Activated T-helper 17 cell treated with anti-CD3 and anti-CD28 coated beads, Interleukin-2, amount 50 U/mL, for 72 hours (primary cell): ENCODE data around the gene CARNS1. TPM values are rescaled to one million over a fixed set of nuclear protein-coding genes. Genes with fewer than 3 reads are reported as not detected.

ENCODE experiments used
- ATAC-seq: fragments of 150-1000 bp; cut with Tn5 transposase; replicated peaks from 2 replicates; pipeline ENCODE4 v1.10.0; 2021; ENCODE audit warnings: mild to moderate bottlenecking, moderate library complexity
- H3K27ac Mint-ChIP-seq: one replicate; pipeline ENCODE4 v1.8.0; 2022; ENCODE audit warnings: mixed read lengths
- H3K27me3 Mint-ChIP-seq: one replicate; pipeline ENCODE4 v1.8.0; 2022; ENCODE audit warnings: mixed read lengths
- H3K36me3 Mint-ChIP-seq: one replicate; pipeline ENCODE4 v1.8.0; 2022; ENCODE audit warnings: low read depth, mild to moderate bottlenecking, mixed read lengths
- H3K4me1 Mint-ChIP-seq: one replicate; pipeline ENCODE4 v1.8.0; 2022; ENCODE audit warnings: mixed read lengths
- H3K4me3 Mint-ChIP-seq: one replicate; pipeline ENCODE4 v1.8.0; 2022; ENCODE audit warnings: mild to moderate bottlenecking, mixed read lengths
- H3K9me3 Mint-ChIP-seq: one replicate; pipeline ENCODE4 v1.8.0; 2022; ENCODE audit warnings: mixed read lengths
- total RNA-seq, 2 donors: library from RNA; stranded (reverse); gene quantifications; one replicate each; pipeline ENCODE4 v1.2.3, GENCODE V29; 2022

The CARNS1 gene
- total RNA-seq, 2 donors from 2014 or later = 2.0 to 10.6 TPM

DNA sequence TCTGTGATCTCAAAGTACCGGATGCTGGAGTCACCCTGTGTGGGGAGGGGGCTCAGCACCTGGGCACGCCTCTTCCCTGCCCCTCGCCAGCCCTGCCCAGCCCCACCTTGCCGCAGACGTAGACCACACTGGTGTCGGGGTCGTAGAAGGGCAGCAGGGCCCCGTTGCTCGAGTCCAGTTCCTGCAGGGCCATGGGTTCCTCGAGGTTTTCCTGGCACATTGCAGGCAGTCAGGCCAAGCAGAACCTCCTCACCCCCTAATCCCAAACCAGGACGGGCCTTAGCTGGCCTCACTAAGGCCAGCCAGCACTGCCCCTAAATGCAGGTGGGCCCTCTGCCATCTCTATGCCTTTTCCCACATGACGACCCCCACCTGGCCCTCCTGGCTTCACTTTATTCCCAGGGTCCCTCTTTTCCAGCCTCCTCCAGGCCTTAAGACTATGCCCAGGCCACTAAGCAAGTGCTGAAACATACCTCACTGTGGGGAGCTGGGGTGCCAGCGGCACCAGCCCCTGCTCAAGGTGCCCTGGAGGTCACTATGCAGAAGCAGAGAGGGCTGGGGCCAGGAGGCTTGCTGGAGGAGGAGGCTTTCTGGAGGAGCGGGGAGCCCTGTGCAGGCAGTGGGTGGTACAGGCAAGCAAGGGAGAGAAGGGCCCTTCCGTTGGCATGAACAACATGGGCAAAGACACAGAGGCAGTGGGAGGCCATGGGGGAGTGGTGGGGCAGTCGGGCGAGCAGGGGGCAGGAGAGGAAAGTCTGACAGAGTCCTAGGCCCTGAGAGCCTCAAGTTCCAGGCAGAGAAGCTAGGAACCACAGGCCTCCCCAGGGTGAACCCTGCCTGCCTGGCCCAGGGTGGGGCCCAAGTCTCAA is 25.0 kb downstream of the CARNS1 start:
- Mint-ChIP-seq H3K36me3 (peaks cover 51% of the 10 kb centered on the region), H3K4me1 (peaks cover 13% of the 10 kb centered on the region)

DNA sequence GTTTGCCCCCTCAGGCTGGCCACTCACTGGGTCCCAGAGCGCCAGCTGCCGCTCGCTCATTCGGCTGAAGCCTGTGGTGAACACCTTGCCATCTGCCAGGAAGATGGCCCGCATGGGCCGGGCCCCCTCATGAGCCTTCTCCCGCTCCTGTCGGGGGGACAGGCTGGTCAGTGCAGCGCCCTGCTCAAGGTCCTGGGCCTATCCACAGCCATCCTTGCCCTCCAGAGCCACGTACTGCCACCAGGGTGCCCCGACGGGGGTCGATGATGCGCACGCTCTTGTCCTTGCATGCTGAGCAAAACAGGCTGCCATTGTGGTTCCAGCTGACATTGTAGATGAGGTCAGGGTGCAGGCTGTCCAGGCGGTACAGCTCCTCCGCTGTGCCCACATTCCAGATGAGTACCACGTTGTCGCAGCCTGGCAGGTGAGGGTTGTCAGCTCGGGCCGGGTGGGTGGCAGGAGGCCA is 25.7 kb downstream of the CARNS1 start:
- Mint-ChIP-seq H3K9me3 (no peaks in the 10 kb centered on the region), H3K27ac (peak overlapping the region; percentile 92), H3K36me3 (peaks cover 44% of the 10 kb centered on the region), H3K27me3 (no peaks in the 10 kb centered on the region), H3K4me3 (peak overlapping the region; percentile 95), H3K4me1 (peaks cover 20% of the 10 kb centered on the region)
- ATAC-seq = no peak

More for the DNA sequence above, 25.0 kb downstream of the CARNS1 start:
- no peak for ATAC-seq
- H3K27ac Mint-ChIP-seq = peak overlapping the region; percentile 92
- H3K27me3 Mint-ChIP-seq = no peaks in the 10 kb centered on the region
- peak overlapping the region; percentile 95 for H3K4me3 Mint-ChIP-seq
- no peaks in the 10 kb centered on the region for H3K9me3 Mint-ChIP-seq

DNA sequence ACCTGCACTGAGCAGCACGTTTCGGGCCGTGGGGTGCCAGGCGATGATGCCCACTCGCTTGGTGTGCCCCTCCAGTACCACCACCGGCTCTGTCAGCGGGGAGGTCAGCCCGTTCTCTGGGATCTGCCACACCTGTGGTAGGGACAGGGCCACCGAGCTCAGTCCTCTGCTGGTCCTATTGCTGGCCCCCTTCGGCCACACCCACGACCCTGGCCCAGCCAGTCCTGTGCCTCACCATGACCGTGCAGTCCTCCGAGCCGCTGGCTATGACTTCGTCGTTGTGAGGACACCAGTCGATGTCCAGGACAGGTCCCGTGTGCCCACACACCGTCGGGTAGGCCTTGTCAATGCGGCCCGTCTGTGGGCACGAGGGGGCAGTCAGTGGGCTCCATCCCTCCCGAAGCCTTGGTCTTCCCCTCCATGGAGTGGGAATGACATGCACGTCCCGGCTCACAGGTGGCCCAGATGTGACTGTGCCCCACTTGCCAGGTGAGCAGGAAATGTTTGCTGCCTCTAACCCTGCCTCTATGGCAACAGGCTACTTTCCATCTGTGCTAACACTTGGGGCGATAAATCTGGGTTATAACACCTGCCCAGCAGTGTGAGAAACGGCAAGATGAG is 26.4 kb downstream of the CARNS1 start:
- Mint-ChIP-seq H3K27ac (peak overlapping the region; percentile 92), H3K36me3 (peaks cover 37% of the 10 kb centered on the region), H3K4me1 (peaks cover 22% of the 10 kb centered on the region), H3K9me3 (no peaks in the 10 kb centered on the region), H3K27me3 (no peaks in the 10 kb centered on the region), H3K4me3 (peak overlapping the region; percentile 95)
- ATAC-seq = no peak

DNA sequence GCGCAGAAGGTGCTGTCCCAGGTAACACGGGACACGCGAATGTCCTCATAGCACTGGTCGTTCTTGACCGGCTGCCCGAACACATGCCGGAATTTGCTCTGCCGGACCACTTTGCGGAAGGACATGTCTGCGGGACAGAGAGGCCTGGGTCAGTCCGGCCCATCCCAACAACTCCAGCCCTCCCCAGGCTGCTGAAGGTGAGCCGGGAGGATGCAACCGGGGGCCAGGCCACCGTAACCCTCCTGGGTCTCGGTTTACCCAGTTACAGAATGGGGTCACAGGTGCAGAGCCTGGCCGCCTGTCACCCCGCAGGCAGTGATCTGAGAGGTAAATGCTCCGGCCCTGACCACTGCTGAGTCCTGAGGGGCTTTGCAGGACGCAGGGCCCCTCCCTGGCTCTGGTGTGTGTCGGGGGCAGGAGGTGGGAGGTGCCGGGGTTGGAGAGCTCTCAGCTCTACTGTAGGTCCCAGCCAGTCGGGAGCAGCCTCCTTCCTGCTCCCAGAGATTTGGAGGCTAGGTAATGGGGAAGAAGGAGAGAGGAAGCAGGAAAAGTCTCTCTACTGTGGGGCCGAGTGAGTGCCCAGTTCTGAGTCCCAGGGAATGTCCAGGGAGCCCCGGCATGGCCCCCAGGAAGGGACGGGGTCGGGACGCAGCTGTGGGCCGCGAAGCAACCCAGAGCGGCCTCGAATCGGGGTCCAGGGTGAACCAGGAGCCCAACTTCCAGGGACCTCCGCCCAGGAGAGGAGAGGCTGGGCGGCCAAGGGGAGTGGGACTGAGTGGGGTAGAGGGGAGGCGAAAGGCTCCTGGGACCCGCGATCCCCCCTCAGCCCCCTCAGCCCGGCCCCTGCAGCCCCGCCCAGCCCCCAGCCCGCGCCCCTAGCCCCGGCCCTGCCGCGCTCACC is 27.3 kb downstream of the CARNS1 start:
- no peaks in the 10 kb centered on the region for H3K27me3 Mint-ChIP-seq
- H3K36me3 Mint-ChIP-seq = peaks cover 28% of the 10 kb centered on the region
- peak overlapping the region; percentile 75 for H3K27ac Mint-ChIP-seq
- peaks cover 22% of the 10 kb centered on the region for H3K4me1 Mint-ChIP-seq
- ATAC-seq = no peak
- peak overlapping the region; percentile 95 for H3K4me3 Mint-ChIP-seq
- H3K9me3 Mint-ChIP-seq = no peaks in the 10 kb centered on the region

DNA sequence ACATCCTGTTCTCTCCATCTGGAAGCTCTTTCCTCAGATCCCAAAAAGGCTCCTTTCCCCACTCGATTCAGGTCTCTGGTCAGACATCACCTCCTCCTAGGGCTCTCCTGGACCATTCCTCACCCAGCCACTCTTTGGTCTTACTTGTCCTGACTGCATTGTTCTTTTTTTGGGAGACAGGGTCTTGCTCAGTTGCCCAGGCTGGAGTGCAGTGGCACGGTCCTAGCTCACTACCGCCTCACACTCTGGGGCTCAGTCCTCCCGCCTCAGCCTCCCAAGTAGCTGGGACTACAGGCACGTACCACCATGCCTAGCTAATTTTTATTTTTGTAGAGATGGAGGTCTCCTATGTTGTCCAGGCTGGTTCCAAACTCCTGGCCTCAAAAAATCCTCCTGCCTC is 30.0 kb downstream of the CARNS1 start:
- peaks cover 23% of the 10 kb centered on the region for H3K4me1 Mint-ChIP-seq
- H3K36me3 Mint-ChIP-seq = peaks cover under 1% of the 10 kb centered on the region
- no peaks in the 10 kb centered on the region for H3K27me3 Mint-ChIP-seq
- no peak for ATAC-seq
- H3K27ac Mint-ChIP-seq = peak overlapping the region; percentile 88
- peak overlapping the region; percentile 76 for H3K4me3 Mint-ChIP-seq
- no peaks in the 10 kb centered on the region for H3K9me3 Mint-ChIP-seq

DNA sequence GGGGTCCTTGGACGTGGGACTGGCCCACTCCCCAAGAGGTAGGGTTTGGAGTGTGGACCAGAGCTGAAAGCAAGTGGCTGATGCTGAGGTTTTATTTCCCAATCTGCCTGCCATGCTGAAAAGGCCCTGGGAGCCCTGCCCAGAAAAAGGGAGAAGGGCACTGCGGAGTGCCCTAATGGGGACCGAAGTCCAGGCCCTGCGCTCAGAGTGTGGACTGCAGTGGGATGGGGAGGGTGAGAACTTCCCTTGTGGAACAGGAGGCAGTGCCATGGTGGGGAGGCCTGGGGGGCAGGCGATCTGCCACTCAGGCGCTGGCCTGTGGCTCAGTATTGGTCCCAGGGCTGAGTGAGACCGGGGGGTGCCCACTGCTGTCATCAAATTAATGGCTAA is 32.7 kb downstream of the CARNS1 start:
- no peak overlapping the region for H3K4me3 Mint-ChIP-seq
- no peaks in the 10 kb centered on the region for H3K36me3 Mint-ChIP-seq
- no peak for ATAC-seq
- peaks cover 21% of the 10 kb centered on the region for H3K4me1 Mint-ChIP-seq
- no peak overlapping the region for H3K27ac Mint-ChIP-seq
- H3K9me3 Mint-ChIP-seq = no peaks in the 10 kb centered on the region
- no peaks in the 10 kb centered on the region for H3K27me3 Mint-ChIP-seq

DNA sequence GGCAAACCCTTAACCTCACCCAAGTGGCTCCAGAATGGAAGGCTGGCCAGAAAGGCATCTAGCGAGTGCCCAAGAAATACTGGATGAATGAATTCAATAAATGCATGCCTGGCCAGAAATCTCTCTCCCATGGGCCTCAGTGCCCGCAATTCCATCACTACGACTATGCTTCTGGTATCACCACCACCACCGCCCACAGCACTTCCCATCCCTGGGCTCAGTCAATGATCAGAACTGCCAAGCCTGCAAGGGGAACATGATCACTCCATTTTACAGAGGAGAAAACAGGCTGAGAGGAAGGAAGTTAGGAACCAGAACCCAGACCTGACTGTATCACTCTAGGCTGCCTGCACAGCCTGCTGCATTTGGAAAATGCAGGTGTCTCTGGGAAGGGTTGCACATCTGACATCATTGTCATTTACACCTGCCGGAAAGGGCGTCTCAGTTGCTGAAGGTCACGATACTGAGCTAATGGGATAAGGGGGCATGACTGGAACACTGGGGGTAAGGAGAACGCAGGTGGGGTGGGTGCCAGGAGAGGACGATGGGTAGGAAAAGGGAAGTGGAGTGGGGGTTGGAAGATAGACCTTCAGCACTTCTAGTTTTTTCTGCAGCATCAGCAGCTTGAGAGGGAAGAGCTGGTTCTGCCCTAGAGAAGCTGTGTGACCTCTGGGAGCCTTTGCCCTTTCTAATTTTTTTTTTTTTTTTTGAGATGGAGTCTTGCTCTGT is 33.8 kb downstream of the CARNS1 start:
- Mint-ChIP-seq H3K27ac (no peak overlapping the region), H3K4me1 (peaks cover 21% of the 10 kb centered on the region), H3K27me3 (no peaks in the 10 kb centered on the region), H3K4me3 (no peak overlapping the region), H3K36me3 (no peaks in the 10 kb centered on the region), H3K9me3 (no peaks in the 10 kb centered on the region)
- ATAC-seq = no peak

DNA sequence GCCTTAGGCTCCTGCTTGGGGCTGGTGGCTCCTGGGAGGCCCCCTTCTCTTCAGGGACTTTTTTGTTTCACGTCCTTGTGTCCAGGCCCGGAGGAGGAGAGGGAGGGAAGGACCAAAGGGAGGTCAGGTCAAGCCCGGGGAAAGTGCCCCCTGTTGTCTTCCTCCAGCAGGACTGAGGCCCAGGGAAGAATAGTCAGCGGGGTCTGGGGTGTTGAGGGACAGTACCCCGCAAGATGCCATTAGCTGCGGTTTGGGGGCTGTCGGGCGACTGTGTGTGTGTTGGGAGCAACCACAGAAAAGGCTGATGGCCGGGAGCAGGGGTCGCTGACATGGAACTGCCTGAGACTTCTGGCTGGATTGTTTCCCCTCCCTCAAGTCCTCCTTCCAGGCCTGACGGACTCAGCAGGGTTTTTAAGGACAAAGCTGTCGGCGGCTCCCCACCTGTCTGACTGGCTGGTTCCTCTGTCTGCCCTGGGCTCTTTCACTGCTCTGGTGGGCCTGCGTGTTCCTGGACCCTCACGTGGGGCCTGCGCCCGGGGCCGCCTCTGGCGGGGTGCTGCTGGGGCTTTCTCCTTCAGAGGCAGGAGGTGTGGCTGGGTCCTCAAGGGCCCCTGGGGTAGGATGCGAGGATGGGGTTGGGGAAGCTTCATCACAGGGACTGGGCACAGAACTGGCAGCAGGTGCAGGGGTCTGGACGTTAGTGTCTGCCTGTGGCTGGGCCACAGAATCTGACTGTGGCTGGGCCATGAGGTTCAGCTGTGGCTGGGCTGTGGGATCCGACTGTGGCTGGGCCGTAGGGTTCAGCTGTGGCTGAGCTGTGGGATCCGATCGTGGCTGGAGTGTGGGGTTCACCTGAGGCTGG is 35.5 kb downstream of the CARNS1 start:
- H3K4me1 Mint-ChIP-seq = peaks cover 7% of the 10 kb centered on the region
- no peaks in the 10 kb centered on the region for H3K27me3 Mint-ChIP-seq
- no peak for ATAC-seq
- H3K27ac Mint-ChIP-seq = no peak overlapping the region
- no peaks in the 10 kb centered on the region for H3K36me3 Mint-ChIP-seq
- H3K4me3 Mint-ChIP-seq = no peak overlapping the region
- H3K9me3 Mint-ChIP-seq = no peaks in the 10 kb centered on the region

DNA sequence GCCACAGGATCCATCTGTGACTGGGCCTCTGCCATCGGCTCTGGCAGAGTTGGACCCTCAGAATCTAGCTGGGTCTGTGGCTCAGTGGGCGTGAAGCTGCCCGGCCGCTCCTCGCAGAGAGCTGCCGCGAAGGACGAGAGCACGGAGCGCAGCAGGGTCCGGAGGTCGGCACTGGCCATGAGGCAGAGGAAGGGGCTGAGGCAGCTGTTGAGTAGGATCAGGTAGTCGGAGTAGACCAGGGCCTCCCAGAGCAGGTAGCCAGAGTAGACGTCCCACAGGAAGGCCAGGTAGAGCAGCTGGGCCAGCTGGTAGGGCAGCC is 36.1 kb downstream of the CARNS1 start:
- H3K36me3 Mint-ChIP-seq = no peaks in the 10 kb centered on the region
- H3K4me1 Mint-ChIP-seq = peaks cover 3% of the 10 kb centered on the region
- no peak overlapping the region for H3K4me3 Mint-ChIP-seq
- H3K9me3 Mint-ChIP-seq = no peaks in the 10 kb centered on the region
- no peak for ATAC-seq
- no peak overlapping the region for H3K27ac Mint-ChIP-seq
- no peaks in the 10 kb centered on the region for H3K27me3 Mint-ChIP-seq

DNA sequence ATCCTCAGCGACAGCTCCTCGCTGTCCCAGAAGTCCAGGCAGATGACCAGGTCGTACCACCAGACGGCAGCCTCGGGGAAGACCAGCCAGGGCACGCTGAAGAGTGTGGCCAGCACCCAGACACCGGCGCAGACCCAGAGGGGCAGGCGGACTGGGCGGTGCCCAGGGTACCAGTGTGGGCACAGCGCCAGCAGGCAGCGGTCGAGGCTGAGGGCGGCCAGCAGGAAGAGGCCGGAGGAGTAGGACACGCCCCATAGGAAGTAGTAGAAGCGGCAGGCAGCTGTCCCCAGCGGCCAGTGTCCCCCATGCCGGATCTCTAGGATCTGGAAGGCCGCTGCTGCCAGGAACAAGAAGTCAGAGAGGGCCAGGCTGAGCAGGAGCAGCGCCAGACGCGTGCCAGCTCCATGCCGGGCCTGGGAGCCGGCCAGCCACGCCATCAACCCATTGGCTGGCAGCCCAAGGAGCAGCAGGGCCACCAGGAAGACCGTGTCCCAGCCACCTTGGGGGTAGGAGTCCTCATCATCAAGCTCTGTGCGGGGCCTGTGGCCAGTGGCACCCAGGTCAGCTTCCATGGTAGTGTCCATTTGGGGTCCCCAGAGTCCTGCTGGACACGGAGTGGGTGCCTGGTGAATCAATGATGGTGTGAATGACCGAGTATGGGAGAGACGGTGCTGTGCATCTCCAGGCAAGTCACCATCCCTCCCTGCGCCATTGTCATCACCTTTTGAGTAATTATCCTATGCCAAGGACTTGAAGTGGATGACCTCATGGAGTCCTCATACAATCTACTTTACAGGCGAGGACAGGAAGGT is 36.9 kb downstream of the CARNS1 start, which contains the start of gene GPR152:
Gene GPR152, minus strand, starts transcription at position 589 of the 812 bp plus-strand sequence. Its CDS starts 5 bp downstream, at position 584.
- no peaks in the 10 kb centered on the region for H3K27me3 Mint-ChIP-seq
- no peaks in the 10 kb centered on the region for H3K36me3 Mint-ChIP-seq
- H3K27ac Mint-ChIP-seq = no peak within 1 kb of the TSS
- H3K4me3 Mint-ChIP-seq = no peak within 1 kb of the TSS
- H3K4me1 Mint-ChIP-seq = peaks cover 3% of the 10 kb centered on the region
- no peak for ATAC-seq
- H3K9me3 Mint-ChIP-seq = no peaks in the 10 kb centered on the region

DNA sequence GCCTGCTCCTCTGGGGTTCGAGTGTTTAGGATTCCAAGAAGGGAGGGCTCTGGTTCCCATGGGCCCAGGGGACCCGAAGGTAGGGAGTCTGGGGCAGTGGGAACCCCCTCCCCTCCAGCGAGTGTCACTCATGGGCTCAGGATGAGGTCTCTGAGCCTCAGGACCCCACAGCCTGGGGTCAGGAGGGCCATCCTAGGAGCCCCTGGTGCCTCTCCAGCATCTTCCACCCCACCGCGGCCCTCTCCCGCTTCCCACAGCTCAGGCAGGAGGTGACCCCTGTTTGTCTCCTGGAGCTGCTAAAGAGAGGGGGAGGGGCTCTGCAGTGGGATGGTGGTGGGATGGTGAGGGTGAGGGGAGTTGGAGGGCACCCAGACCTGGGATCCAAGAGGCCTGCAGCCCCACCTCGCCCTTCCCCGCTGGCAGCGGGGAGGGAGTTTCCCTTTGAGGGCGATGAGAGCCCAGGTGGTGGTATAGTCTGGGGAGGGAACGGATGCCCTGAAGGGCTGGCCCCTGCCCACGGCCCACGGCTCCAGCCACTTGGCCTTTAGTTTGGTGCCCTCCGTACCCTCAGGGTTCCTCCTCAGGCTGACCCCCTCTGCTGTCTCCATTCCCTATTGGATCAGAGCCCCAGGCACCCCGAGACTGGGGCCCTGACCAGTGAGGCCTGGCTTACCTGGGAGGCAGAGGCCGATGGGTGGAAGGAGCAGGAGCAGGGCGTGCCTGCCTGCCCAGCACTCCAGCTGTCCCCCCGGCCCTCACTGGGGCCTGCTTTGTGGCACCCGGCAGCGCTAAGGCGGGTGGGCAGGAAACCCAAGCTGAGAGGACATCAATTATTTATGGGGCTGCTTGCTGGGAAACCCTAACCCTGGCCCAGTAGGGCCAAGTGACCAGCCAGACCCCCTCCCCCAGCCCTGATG is 38.6 kb downstream of the CARNS1 start:
- Mint-ChIP-seq H3K36me3 (no peaks in the 10 kb centered on the region), H3K27ac (no peak overlapping the region), H3K4me3 (no peak overlapping the region), H3K4me1 (peaks cover 3% of the 10 kb centered on the region), H3K9me3 (no peaks in the 10 kb centered on the region), H3K27me3 (no peaks in the 10 kb centered on the region)
- ATAC-seq = no peak

DNA sequence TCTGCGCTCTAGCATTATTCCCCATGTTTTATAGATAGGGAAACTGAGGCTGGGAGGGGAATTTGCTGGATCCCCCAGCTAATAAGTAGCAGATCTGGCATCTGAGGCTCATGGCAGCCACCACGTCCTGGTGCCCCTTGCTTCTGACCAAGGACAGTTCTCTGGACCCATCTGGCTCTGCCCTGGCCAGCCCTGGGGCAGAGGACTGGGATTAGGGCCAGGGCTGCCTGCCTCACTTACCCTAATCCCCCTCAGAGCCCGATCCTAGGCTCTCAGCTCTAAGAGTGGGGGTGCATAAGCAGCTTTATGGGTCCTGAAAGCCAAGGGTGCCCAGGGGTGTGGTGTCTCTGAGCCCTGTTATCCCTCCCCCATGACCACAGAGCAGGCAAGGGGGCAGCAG is 39.6 kb downstream of the CARNS1 start, which contains the start of gene CABP4:
Gene CABP4, plus strand, starts transcription at position 301 of the 400 bp plus-strand sequence. Its CDS starts 70 bp downstream, at position 371.
- no peak for ATAC-seq
- H3K27me3 Mint-ChIP-seq = no peaks in the 10 kb centered on the region

More for the DNA sequence above, 39.6 kb downstream of the CARNS1 start, which contains the start of gene CABP4:
- Mint-ChIP-seq H3K27ac (no peak within 1 kb of the TSS), H3K9me3 (no peaks in the 10 kb centered on the region), H3K4me3 (no peak within 1 kb of the TSS), H3K4me1 (no peaks in the 10 kb centered on the region), H3K36me3 (no peaks in the 10 kb centered on the region)
